GM23248 (cell line): Measurements from ENCODE around the gene PEMT. TPM values are rescaled to one million over a fixed set of nuclear protein-coding genes. Genes with fewer than 3 reads are reported as not detected.

ENCODE experiments used
- DNase-seq: peaks from one replicate; pipeline ENCODE4 v3.0.0-alpha.2; 2015
- H2AFZ ChIP-seq: fragments of 200-600 bp; sonication (generic); 2 replicates; pipeline ENCODE4 v1.6.1; 2016; ENCODE audit warnings: antibody characterized with exemption
- H3F3A ChIP-seq: fragments of 200-600 bp; sonication (generic); 2 replicates; pipeline ENCODE4 v1.6.1; 2016; ENCODE audit warnings: mild to moderate bottlenecking, antibody characterized with exemption, mixed run types; ENCODE audit not compliant: insufficient read depth
- H3K27ac ChIP-seq: fragments of 200-600 bp; sonication (generic); 2 replicates; pipeline ENCODE4 v1.5.1; 2016; ENCODE audit warnings: mild to moderate bottlenecking
- H3K27me3 ChIP-seq: fragments of 200-600 bp; sonication (generic); replicated peaks from 2 replicates; pipeline ENCODE4 v1.6.1; 2016; ENCODE audit warnings: mild to moderate bottlenecking; ENCODE audit not compliant: insufficient read depth
- H3K36me3 ChIP-seq: fragments of 200-600 bp; sonication (generic); 2 replicates; pipeline ENCODE4 v1.6.1; 2016; ENCODE audit warnings: low read depth, mild to moderate bottlenecking
- H3K4me1 ChIP-seq: fragments of 200-600 bp; sonication (generic); 2 replicates; pipeline ENCODE4 v1.6.1; 2016; ENCODE audit warnings: mild to moderate bottlenecking; ENCODE audit not compliant: insufficient read depth
- H3K4me2 ChIP-seq: fragments of 200-600 bp; sonication (generic); one replicate; pipeline ENCODE4 v1.6.1; 2016; ENCODE audit warnings: mild to moderate bottlenecking; ENCODE audit not compliant: unreplicated experiment
- H3K4me3 ChIP-seq: fragments of 200-600 bp; sonication (generic); 2 replicates; pipeline ENCODE4 v1.5.1; 2016; ENCODE audit warnings: mild to moderate bottlenecking
- H3K79me2 ChIP-seq: fragments of 200-600 bp; sonication (generic); 2 replicates; pipeline ENCODE4 v1.6.1; 2016; ENCODE audit warnings: mild to moderate bottlenecking; ENCODE audit not compliant: insufficient read depth
- H3K9ac ChIP-seq: fragments of 200-600 bp; sonication (generic); 2 replicates; pipeline ENCODE4 v1.6.1; 2016; ENCODE audit warnings: mild to moderate bottlenecking
- H3K9me2 ChIP-seq: fragments of 200-600 bp; sonication (generic); 2 replicates; pipeline ENCODE4 v1.6.1; 2016; ENCODE audit warnings: mixed run types, mild to moderate bottlenecking, moderate library complexity; ENCODE audit not compliant: insufficient read depth
- H3K9me3 ChIP-seq: fragments of 200-600 bp; sonication (generic); one replicate; pipeline ENCODE4 v1.6.1; 2017; ENCODE audit warnings: low read depth
- H4K20me1 ChIP-seq: fragments of 200-600 bp; sonication (generic); 2 replicates; pipeline ENCODE4 v1.6.0; 2016; ENCODE audit not compliant: insufficient read depth
- EZH2 ChIP-seq: fragments of 200-600 bp; sonication (generic); IDR thresholded peaks from 2 replicates; pipeline ENCODE4 v1.6.1; 2018; ENCODE audit warnings: antibody characterized with exemption, mild to moderate bottlenecking; ENCODE audit not compliant: insufficient read depth, poor library complexity, severe bottlenecking
- EZH2phosphoT487 ChIP-seq: fragments of 200-600 bp; sonication (generic); IDR thresholded peaks from 2 replicates; pipeline ENCODE4 v1.6.1; 2018; ENCODE audit warnings: antibody characterized with exemption, moderate library complexity, mild to moderate bottlenecking, low read depth; ENCODE audit not compliant: insufficient read depth
- WGBS, 2 experiments: methylation state at CpG; one replicate each; pipeline ENCODE4 v1.1.6; 2015 to 2017; ENCODE audit warnings: low lambda C conversion rate in 2 of 2, low coverage in 1 of 2; ENCODE audit errors: missing lambda C conversion rate in 2 of 2; 5-methylcytosine and 5-hydroxymethylcytosine counted together
- in situ Hi-C: fragments of 300-500 bp; cut with MboI; formaldehyde crosslinking; loops from 2 replicates; pipeline ENCODE4 v1.15.0; 2020
- polyA plus RNA-seq: library from polyadenylated mRNA; unstranded; fragments of >200 nt; fragmentation: Nextera tagmentation; extraction: Ambion mirVana; gene quantifications from 2 replicates; pipeline ENCODE4 v1.2.1, GENCODE V29; 2016
- total RNA-seq: library from RNA; depleted of rRNA; stranded (reverse); fragments of >200 nt; shearing (Covaris generic); gene quantifications from 2 replicates; pipeline ENCODE4 v1.2.3, GENCODE V29; 2014

Gene PEMT
- total and polyA plus RNA-seq, 2 experiments from 2014 or later, result 62.0 to 68.7 TPM

- TF ChIP-seq EZH2, result no peak
- TF ChIP-seq EZH2phosphoT487, result no peak
Observed at GRCh38 chr17:17498606-17499301, 92.8 kb downstream of the PEMT start.

GRCh38 chr17:17497845-17498520 lies 93.5 kb downstream of the PEMT start:
- Histone ChIP-seq H3K27me3 (no peaks in the 10 kb centered on the region), H2AFZ (no peak overlapping the region), H3K79me2 (no peaks in the 10 kb centered on the region), H3K4me1 (peaks cover 3% of the 10 kb centered on the region; the same call in 1 of the 2 replicates), H3K36me3 (no peaks in the 10 kb centered on the region), H3K9me2 (no peaks in the 10 kb centered on the region), H3K9ac (no peak overlapping the region), H3F3A (0 out of 2 replicates have a peak, but pooled peaks cover under 1% of the 10 kb centered on the region), H3K9me3 (no peaks in the 10 kb centered on the region), H3K4me2 (no peak overlapping the region), H3K27ac (no peak overlapping the region), H3K4me3 (no peak overlapping the region), H4K20me1 (no peaks in the 10 kb centered on the region)
- in situ Hi-C loops, result loop anchor here (10.0 kb wide), 1 partner anchor 143 kb away; no protein-coding TSS in a partner anchor
- WGBS, 2 experiments, result 91 to 94% methylated on average over 10 of the region's 10 CpGs
- no peak for TF ChIP-seq EZH2phosphoT487
- no peak for TF ChIP-seq EZH2
- no peak for DNase-seq

More at GRCh38 chr17:17498606-17499301, 92.8 kb downstream of the PEMT start:
- no peaks in the 10 kb centered on the region for H3K9me2 ChIP-seq
- in situ Hi-C loops, result loop anchor here (10.0 kb wide), 1 partner anchor 144 kb away; no protein-coding TSS in a partner anchor
- no peak overlapping the region for H3K27ac ChIP-seq
- H3K9ac ChIP-seq, result no peak overlapping the region
- H2AFZ ChIP-seq, result no peak overlapping the region
- no peaks in the 10 kb centered on the region for H3F3A ChIP-seq
- H4K20me1 ChIP-seq, result no peaks in the 10 kb centered on the region
- whole genome bisulfite sequencing, 2 experiments, result 85 to 86% methylated on average over 16 of the region's 16 CpGs
- no peaks in the 10 kb centered on the region for H3K79me2 ChIP-seq
- no peaks in the 10 kb centered on the region for H3K27me3 ChIP-seq
- H3K4me1 ChIP-seq, result peaks cover 3% of the 10 kb centered on the region; the same call in 1 of the 2 replicates
- no peak overlapping the region for H3K4me2 ChIP-seq
- no peak overlapping the region for H3K4me3 ChIP-seq
- no peak for DNase-seq
- no peaks in the 10 kb centered on the region for H3K9me3 ChIP-seq
- no peaks in the 10 kb centered on the region for H3K36me3 ChIP-seq

GRCh38 chr17:17497065-17497844 lies 94.3 kb downstream of the PEMT start:
- in situ Hi-C loops, result loop anchor here (10.0 kb wide), 1 partner anchor 142 kb away; no protein-coding TSS in a partner anchor
- H3K4me3 ChIP-seq, result 0 out of 2 replicates have a peak overlapping the region, but pooled peaks have one; percentile 85
- 38 to 40% methylated on average over 18 of the region's 19 CpGs for WGBS, 2 experiments

More at GRCh38 chr17:17497065-17497844, 94.3 kb downstream of the PEMT start:
- DNase-seq, result peak; percentile 42
- Histone ChIP-seq H3K36me3 (no peaks in the 10 kb centered on the region), H3K4me1 (peaks cover 3% of the 10 kb centered on the region; the same call in 1 of the 2 replicates), H3F3A (peaks cover 6% of the 10 kb centered on the region; the same call in 1 of the 2 replicates), H3K27ac (no peak overlapping the region), H3K9me3 (no peaks in the 10 kb centered on the region), H3K9ac (no peak overlapping the region), H3K79me2 (no peaks in the 10 kb centered on the region), H3K9me2 (no peaks in the 10 kb centered on the region), H3K27me3 (no peaks in the 10 kb centered on the region), H2AFZ (peak overlapping the region; percentile 56; the same call in 1 of the 2 replicates), H4K20me1 (no peaks in the 10 kb centered on the region), H3K4me2 (no peak overlapping the region)
- TF ChIP-seq EZH2phosphoT487, result no peak
- no peak for TF ChIP-seq EZH2
